ENCODE results near the gene USF2. TPM values are rescaled to one million over a fixed set of nuclear protein-coding genes. Genes with fewer than 3 reads are reported as not detected.

The USF2 gene
- total RNA-seq, 2 donors from 2014 or later = 204 to 299 TPM

DNA sequence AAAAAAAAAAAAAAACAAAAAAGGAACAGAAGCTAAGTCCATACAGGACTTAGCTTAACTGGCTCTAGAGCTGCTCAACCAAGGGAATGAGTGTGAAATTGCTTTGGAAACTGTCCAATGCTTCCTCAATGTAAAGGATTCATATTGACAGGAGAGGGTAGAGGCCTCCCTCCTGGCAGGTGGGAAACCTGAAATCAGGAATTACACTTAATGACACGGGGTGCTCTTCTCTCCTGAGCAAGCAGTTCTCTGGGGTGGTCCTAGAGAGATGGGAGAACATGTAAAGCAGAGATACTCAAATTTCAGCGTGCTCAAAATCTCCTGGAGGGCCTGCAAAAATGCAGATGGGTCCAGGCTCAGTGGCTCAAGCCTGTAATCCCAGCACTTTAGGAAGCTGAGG lies 19.6 kb downstream of the USF2 start:
- ATAC-seq (no peak), DNase-seq (no peak)
- no peaks in the 10 kb centered on the region for H3K4me1 Mint-ChIP-seq
- H3K27me3 Mint-ChIP-seq = peaks cover 13% of the 10 kb centered on the region
- H3K9me3 ChIP-seq (ENCODE audit: control insufficient read depth, low read length, poor library complexity, severe bottlenecking) = no peaks in the 10 kb centered on the region
- no peak overlapping the region for H3K27ac Mint-ChIP-seq
- H3K36me3 Mint-ChIP-seq (ENCODE audit: low read depth) = peaks cover 1% of the 10 kb centered on the region
- no peak overlapping the region for H3K4me3 Mint-ChIP-seq

DNA sequence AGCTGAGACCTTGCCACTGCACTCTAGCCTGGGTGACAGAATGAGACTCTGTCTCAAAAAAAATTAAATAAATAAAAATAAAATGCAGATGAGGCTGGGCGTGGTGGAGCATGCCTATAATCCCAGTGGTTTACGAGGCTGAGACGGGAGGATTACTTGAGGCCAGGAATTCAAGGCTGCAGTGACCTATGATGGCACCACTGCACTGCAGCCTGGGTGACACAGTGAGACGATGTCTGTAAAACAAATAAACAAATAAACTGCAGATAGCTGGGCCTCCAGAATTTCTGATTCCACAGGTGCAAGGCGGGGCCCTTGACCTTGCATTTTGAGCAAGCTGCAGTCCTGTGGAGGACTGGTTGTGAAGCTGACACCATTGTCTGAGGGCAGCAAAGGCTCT lies 20.1 kb downstream of the USF2 start:
- no peak for ATAC-seq
- Mint-ChIP-seq H3K27ac (no peak overlapping the region), H3K27me3 (peaks cover 11% of the 10 kb centered on the region), H3K36me3 (ENCODE audit: low read depth) (no peaks in the 10 kb centered on the region), H3K4me1 (no peaks in the 10 kb centered on the region), H3K4me3 (no peak overlapping the region)
- no peak for DNase-seq
- H3K9me3 ChIP-seq (ENCODE audit: control insufficient read depth, low read length, poor library complexity, severe bottlenecking) = no peaks in the 10 kb centered on the region

DNA sequence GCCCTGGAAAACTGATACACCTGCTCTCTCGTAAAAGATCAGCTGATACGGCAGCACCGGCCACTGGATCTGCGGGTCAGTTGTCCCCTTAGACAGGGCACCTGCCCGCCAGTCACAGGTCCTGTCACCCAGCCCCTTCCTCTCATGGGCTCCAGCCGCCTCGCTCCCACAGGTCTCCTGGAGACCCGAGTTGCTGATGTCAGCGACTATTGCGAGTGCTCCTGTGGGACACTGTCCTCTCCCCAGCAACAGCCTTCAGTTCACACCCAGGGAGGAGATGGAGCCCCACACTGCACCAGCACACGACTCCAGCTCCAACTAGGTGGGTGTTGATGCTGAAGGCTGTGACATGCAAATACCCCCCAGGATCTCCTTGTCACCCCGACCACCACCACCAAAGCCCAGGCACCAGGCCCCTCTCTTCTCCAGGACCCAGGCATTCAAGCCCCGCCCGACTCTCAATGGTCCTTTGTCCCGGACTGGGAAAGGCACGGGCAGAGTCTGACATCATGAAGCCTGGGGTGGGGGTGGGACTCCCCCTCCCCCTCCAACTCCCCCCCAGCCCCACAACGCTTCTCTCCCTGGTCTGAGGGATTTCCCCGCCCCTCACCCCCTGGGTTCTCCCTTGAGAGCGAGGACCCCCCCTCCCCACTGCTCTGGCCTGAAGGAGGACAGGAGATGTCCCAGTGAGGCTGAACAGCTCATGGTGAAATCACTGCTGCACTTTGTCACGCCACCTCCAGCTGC lies 21.8 kb downstream of the USF2 start:
- Mint-ChIP-seq H3K4me1 (peaks cover 2% of the 10 kb centered on the region), H3K27ac (no peak overlapping the region), H3K4me3 (no peak overlapping the region), H3K27me3 (peaks cover 6% of the 10 kb centered on the region), H3K36me3 (ENCODE audit: low read depth) (no peaks in the 10 kb centered on the region)
- no peaks in the 10 kb centered on the region for H3K9me3 ChIP-seq (ENCODE audit: control insufficient read depth, low read length, poor library complexity, severe bottlenecking)
- ATAC-seq = no peak
- no peak for DNase-seq

DNA sequence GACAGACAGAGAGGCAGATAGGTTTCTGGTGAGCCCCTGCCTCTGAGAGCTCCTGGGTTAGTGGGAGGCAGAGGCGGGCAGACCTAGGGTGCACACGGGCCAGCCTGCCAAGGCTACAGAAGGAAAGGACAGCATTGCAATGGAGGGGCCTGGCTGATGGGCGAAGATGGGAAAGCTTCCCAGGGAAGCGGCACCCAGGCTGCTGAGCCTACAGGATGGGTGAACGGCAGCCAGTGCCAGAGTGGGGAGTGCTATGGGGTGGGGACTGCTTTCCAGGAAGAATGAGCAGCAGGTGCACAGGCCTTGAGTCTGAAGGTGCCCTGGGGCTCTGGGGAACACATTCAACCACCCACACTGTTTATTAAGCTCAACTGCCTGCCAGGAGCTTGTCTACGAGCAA lies 22.5 kb downstream of the USF2 start:
- H3K9me3 ChIP-seq (ENCODE audit: control insufficient read depth, low read length, poor library complexity, severe bottlenecking) = no peaks in the 10 kb centered on the region
- peaks cover 6% of the 10 kb centered on the region for H3K27me3 Mint-ChIP-seq
- ATAC-seq (no peak), DNase-seq (no peak)
- peaks cover 9% of the 10 kb centered on the region for H3K4me1 Mint-ChIP-seq
- no peak overlapping the region for H3K4me3 Mint-ChIP-seq
- H3K36me3 Mint-ChIP-seq (ENCODE audit: low read depth) = no peaks in the 10 kb centered on the region
- H3K27ac Mint-ChIP-seq = no peak overlapping the region

DNA sequence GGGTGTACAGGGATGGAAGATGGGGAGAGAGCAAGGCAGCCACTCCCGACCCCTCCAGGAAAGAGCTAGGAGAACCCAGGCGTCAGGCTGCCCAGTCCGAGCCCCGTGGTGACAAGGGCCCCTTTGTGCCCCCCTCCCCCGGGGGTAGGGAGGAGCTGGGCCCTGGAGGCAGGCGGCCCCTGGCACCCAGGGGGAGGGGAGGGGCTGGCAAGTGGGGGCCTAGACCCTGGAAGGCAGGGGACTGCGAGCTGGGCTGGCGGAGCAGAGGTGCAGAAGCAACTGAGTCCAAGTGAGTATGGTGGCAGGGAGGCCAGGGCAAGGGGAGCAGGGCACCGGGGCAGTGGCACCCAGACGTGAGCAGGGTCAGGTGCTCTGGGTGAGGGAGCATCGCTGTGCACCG lies 23.2 kb downstream of the USF2 start, which contains the start of gene MAG:
Gene MAG (plus strand): TSS at position 246 of the 400 bp plus-strand sequence. CDS start 3,248 bp downstream, outside the sequence.
- ATAC-seq (no peak), DNase-seq (no peak)
- H3K27me3 Mint-ChIP-seq = peaks cover 6% of the 10 kb centered on the region
- H3K4me3 Mint-ChIP-seq = no peak within 1 kb of the TSS
- H3K9me3 ChIP-seq (ENCODE audit: control insufficient read depth, low read length, poor library complexity, severe bottlenecking) = no peaks in the 10 kb centered on the region
- H3K4me1 Mint-ChIP-seq = peaks cover 9% of the 10 kb centered on the region
- no peak within 1 kb of the TSS for H3K27ac Mint-ChIP-seq
- H3K36me3 Mint-ChIP-seq (ENCODE audit: low read depth) = no peaks in the 10 kb centered on the region

DNA sequence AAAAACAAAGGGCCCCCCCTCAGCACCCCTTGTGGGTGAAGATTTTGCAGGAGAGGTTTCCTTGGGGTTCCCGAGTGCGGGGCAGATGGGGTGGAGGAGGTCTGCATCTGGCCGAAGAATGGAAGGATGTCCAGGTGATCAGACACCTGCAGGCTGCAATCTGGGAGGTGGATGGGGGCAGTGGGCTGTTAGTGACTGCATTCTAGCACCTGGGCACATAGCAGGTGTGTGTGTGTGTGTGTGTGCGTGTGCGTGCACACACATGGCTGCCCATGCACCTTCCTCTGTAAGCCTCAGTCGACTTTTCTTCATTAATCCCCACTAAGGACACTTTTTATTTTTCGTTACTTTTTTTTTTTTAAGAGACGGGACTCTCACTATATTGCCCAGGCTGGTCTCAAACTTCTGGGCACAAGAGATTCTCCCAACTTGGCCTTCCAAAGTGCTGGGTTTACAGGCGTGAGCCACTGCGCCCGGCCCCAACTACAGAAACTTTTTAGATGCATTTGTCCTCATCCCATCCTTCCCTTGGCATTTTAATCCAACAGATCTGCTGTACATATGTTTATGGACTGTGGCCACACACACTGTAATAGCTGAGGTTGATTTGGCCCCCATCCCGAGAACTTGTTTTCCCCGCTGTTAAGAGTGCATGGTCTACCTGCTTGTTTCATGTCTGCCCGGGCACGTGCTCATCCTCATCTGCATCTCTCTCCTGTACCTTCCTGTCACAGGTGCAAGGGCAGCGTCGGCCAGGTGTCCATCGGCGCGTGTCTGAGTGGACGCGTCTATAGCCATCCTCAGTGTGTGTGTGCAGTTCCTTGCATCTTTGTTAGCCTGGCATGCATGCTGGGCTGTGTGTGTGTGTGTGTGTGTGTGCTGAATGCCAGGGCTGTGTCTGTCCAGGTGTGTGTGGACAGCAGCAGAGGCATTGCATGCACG lies 23.9 kb downstream of the USF2 start:
- Mint-ChIP-seq H3K4me1 (peaks cover 9% of the 10 kb centered on the region), H3K27me3 (peaks cover 6% of the 10 kb centered on the region), H3K36me3 (ENCODE audit: low read depth) (no peaks in the 10 kb centered on the region), H3K4me3 (no peak overlapping the region), H3K27ac (no peak overlapping the region)
- H3K9me3 ChIP-seq (ENCODE audit: control insufficient read depth, low read length, poor library complexity, severe bottlenecking) = no peaks in the 10 kb centered on the region
- ATAC-seq = no peak
- DNase-seq = no peak

DNA sequence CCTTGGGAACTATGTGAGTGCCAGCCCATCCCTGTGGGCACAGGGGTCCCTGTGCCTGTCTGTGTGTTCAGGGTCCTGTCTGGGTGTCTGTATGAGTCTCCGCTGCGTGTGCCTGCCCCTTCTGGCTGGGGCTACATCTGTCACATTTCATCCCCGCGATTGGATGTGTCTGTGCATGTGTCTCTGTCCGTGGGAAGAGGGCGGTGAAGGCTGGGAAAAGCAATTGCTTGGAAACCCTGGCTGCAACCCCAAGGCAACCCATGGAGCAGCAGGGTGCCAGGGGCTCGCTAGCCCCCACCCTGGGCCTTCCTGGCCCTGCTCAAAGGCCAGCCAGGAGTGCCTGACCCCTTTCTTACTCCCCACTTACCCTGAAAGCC lies 24.6 kb downstream of the USF2 start:
- no peaks in the 10 kb centered on the region for H3K9me3 ChIP-seq (ENCODE audit: control insufficient read depth, low read length, poor library complexity, severe bottlenecking)
- Mint-ChIP-seq H3K27ac (no peak overlapping the region), H3K4me3 (no peak overlapping the region), H3K27me3 (peaks cover 6% of the 10 kb centered on the region), H3K36me3 (ENCODE audit: low read depth) (no peaks in the 10 kb centered on the region), H3K4me1 (peaks cover 9% of the 10 kb centered on the region)
- no peak for DNase-seq
- ATAC-seq = no peak

DNA sequence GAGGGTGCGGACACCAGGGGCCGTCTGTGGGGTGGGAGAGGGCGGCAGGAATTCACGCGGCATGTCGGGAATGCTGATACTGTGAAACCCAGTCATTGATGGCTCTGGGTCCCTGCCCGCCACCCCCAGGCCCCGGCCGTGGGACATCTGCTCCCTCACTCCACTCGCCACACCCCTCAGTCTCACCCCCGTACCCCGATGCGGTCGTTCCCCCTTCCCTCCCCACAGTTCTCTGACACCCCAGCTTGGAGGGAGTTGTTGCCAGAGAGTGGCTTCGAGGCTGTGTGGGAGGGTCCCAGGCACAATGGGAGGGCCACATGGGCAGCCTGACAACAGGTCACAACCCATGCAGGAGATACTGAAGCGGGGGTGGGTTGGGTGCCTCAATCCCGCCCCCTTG lies 25.0 kb downstream of the USF2 start:
- H3K4me1 Mint-ChIP-seq = peaks cover 9% of the 10 kb centered on the region
- ATAC-seq (no peak), DNase-seq (no peak)
- peaks cover 6% of the 10 kb centered on the region for H3K27me3 Mint-ChIP-seq
- no peaks in the 10 kb centered on the region for H3K9me3 ChIP-seq (ENCODE audit: control insufficient read depth, low read length, poor library complexity, severe bottlenecking)
- H3K36me3 Mint-ChIP-seq (ENCODE audit: low read depth) = no peaks in the 10 kb centered on the region
- no peak overlapping the region for H3K4me3 Mint-ChIP-seq
- no peak overlapping the region for H3K27ac Mint-ChIP-seq

DNA sequence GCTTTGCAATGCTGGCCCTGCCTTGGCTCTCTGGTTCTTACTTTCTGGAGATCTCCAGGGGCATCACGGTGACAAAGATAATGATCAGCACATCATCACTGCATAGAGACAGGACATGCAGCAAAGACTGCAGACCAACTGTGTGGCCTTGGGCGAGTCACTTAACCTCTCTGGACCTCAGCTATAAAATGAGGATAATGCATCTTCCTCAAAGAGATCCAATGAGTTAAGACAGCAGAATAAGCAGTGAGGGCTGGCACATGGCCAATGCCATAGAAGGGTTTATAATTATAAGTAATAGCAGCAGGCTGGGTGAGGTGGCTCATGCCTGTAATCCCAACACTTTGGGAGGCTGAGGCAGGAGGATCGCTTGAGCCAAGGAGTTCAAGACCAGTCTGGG lies 25.6 kb downstream of the USF2 start:
- Mint-ChIP-seq H3K27ac (no peak overlapping the region), H3K4me3 (no peak overlapping the region), H3K36me3 (ENCODE audit: low read depth) (no peaks in the 10 kb centered on the region), H3K4me1 (peaks cover 9% of the 10 kb centered on the region), H3K27me3 (peaks cover 6% of the 10 kb centered on the region)
- H3K9me3 ChIP-seq (ENCODE audit: control insufficient read depth, low read length, poor library complexity, severe bottlenecking) = no peaks in the 10 kb centered on the region
- no peak for DNase-seq
- ATAC-seq = no peak

DNA sequence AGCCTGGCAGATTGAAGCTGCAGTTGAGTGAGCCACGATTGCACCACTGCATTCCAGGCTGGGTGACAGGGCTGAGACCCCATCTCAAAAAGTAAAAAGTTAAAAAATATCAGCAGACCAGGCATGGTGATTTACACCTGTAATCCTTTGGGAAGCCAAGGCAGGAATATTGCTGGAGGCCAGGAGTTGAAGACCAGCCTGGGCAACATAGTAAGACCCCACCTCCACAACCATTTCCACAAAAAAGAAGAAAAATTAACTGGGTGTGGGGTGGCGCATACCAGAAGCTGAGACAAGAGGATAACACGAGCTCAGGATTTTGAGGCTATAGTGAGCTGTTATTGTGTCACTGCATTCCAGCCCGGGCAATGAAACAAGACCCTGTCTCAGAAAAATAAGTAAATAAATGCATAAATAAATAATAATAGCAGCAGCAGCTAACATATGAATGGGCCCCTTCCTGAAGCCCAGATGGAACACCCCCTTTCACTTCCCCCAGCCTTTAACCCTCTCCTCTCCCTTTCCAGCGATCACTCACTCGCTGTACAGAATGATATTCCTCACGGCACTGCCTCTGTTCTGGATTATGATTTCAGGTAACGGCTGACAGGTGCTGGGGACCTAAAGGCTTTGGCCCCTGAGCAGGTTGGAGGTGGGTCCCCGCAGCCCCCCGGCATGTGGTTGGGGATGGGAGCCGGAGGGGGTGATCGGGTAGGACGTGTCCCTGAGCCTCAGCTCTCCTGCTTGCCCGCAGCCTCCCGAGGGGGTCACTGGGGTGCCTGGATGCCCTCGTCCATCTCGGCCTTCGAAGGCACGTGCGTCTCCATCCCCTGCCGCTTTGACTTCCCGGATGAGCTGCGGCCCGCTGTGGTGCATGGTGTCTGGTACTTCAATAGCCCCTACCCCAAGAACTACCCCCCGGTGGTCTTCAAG lies 26.4 kb downstream of the USF2 start:
- ATAC-seq (no peak), DNase-seq (no peak)
- peak overlapping the region; percentile 55 for H3K4me3 Mint-ChIP-seq
- no peaks in the 10 kb centered on the region for H3K9me3 ChIP-seq (ENCODE audit: control insufficient read depth, low read length, poor library complexity, severe bottlenecking)
- peaks cover 6% of the 10 kb centered on the region for H3K27me3 Mint-ChIP-seq
- peak overlapping the region; percentile 51 for H3K27ac Mint-ChIP-seq
- H3K36me3 Mint-ChIP-seq (ENCODE audit: low read depth) = no peaks in the 10 kb centered on the region
- peaks cover 9% of the 10 kb centered on the region for H3K4me1 Mint-ChIP-seq

DNA sequence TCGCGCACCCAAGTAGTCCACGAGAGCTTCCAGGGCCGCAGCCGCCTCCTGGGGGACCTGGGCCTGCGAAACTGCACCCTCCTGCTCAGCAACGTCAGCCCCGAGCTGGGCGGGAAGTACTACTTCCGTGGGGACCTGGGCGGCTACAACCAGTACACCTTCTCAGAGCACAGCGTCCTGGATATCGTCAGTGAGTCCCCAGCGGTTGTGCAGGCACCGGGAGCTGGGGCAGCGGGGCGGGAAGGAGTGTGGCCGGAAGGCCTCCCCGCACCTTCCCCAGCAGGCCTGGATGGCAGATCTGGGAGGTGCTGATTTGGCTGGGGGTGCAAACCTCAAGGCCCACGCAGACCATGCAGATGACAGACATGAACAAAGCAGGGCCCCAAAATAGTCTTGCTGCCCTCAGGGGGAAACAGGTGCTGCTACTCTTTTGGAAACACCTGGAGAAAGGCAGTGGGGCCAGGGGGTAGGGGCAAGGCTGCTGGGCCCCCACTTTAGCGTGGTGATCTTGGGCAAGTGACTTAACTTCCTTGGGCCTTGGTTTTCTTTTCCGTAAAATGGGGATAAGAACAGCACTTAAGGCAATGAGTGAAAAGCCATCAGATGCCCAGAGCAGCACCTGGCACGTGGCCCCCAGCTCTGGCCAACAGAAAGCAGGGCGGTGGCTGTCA lies 27.2 kb downstream of the USF2 start:
- Mint-ChIP-seq H3K4me1 (peaks cover 9% of the 10 kb centered on the region), H3K4me3 (peak overlapping the region; percentile 55), H3K27ac (peak overlapping the region; percentile 51), H3K36me3 (ENCODE audit: low read depth) (no peaks in the 10 kb centered on the region), H3K27me3 (peaks cover 6% of the 10 kb centered on the region)
- H3K9me3 ChIP-seq (ENCODE audit: control insufficient read depth, low read length, poor library complexity, severe bottlenecking) = no peaks in the 10 kb centered on the region
- no peak for DNase-seq
- peak; percentile 81 for ATAC-seq

DNA sequence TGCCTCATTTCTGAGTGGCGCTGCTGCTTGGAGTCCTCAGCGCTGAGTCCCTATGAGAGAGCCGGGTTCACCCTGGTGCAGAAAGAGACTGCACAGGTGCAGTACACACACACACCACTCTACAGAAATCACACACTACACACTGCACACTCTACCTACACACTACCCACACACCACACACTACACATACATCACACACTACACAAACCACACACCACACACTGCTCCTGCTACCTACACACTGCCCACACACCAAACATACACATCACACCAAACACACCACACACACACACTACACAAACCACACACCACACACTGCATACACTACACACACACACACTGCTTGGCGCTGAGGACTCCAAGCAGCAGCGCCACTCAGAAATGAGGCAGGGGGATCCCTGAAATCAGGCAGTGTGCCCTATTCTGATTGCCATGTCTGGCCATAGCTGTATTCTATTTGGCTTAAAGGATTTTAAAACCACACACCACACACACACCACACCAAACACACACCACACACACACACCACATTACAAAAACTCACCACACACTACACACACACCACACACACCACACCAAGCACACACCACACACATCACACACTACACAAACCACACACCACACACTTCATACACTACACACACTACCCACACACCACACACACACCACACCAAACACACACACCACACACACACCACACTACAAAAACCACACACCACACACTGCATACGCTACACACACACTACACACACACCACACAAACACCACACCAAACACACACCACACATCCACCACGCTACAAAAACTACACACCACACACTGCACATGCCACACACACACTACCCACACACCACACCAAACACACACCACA lies 28.1 kb downstream of the USF2 start:
- no peak for ATAC-seq
- Mint-ChIP-seq H3K27me3 (peaks cover 6% of the 10 kb centered on the region), H3K4me1 (peaks cover 9% of the 10 kb centered on the region), H3K27ac (no peak overlapping the region), H3K36me3 (ENCODE audit: low read depth) (no peaks in the 10 kb centered on the region), H3K4me3 (no peak overlapping the region)
- no peak for DNase-seq
- no peaks in the 10 kb centered on the region for H3K9me3 ChIP-seq (ENCODE audit: control insufficient read depth, low read length, poor library complexity, severe bottlenecking)

Measured in T-helper 17 cell (primary cell).